GM18520 (cell line): ENCODE measurements around the gene TOPORS.

Experiments
- ATAC-seq: cut with Tn5 transposase; IDR thresholded peaks from one replicate; pipeline ENCODE4 v1.9.1; 2021; ENCODE audit not compliant: unreplicated experiment

Gene TOPORS

GRCh38 chr9:32508728-32509127 is 43.7 kb downstream of the TOPORS start:
- no peak for ATAC-seq

GRCh38 chr9:32503008-32503407 is 49.4 kb downstream of the TOPORS start:
- ATAC-seq = no peak

GRCh38 chr9:32502464-32502863 is 49.9 kb downstream of the TOPORS start:
- ATAC-seq = no peak

GRCh38 chr9:32501868-32502267 is 50.5 kb downstream of the TOPORS start:
- no peak for ATAC-seq

- ATAC-seq = no peak
Measured at GRCh38 chr9:32500768-32501167, 51.6 kb downstream of the TOPORS start.

GRCh38 chr9:32497921-32498320 is 54.5 kb downstream of the TOPORS start:
- no peak for ATAC-seq

GRCh38 chr9:32490601-32491000 is 61.8 kb downstream of the TOPORS start:
- no peak for ATAC-seq
